Mammary epithelial cell (primary cell): Measurements from ENCODE around the gene RNF39.

Source experiments
- CTCF ChIP-seq, 2 donors: IDR thresholded peaks in 1 of 2; conservative IDR thresholded peaks in 1 of 2; 2 replicates each; pipeline ENCODE4 v1.5.1; 2011 to 2012; ENCODE audit warnings: inconsistent platforms in 2 of 2, low read length in 2 of 2, mild to moderate bottlenecking in 2 of 2, control low read depth in 1 of 2, low read depth in 1 of 2; ENCODE audit not compliant: insufficient read depth in 1 of 2; ENCODE audit errors: extremely low read depth in 1 of 2
- EZH2 ChIP-seq: IDR thresholded peaks from 2 replicates; pipeline ENCODE4 v1.6.1; 2012; ENCODE audit warnings: low read length, inconsistent platforms, borderline replicate concordance

GRCh38 chr6:30116724-30117123 is 41.2 kb upstream of the RNF39 start:
- TF ChIP-seq CTCF (conservative IDR thresholded peaks at IDR 0.05 in 1 of 2, IDR thresholded peaks at IDR 0.05 in 1 of 2; ENCODE audit: extremely low read depth in 1 of 2, insufficient read depth in 1 of 2, low read depth in 1 of 2, low read length in 2 of 2), result peak in 1 of 2 donors; percentile 25
- TF ChIP-seq EZH2, result no peak
